ENCODE results near the gene KMT5C.

GRCh38 chr19:55365245-55365644 is 25.6 kb downstream of the KMT5C start:
- TF ChIP-seq ATF1 (CRISPR knock-in tag; IDR thresholded peaks at IDR 0.05) (no peak), NR1H2 (CRISPR knock-in tag; IDR thresholded peaks at IDR 0.05) (no peak), ATF3 (CRISPR knock-in tag; conservative IDR thresholded peaks at IDR 0.05) (no peak), E2F1 (CRISPR knock-in tag; IDR thresholded peaks at IDR 0.05) (no peak), ZNF263 (CRISPR knock-in tag; IDR thresholded peaks at IDR 0.05; ENCODE audit: low read depth) (no peak), CTCF (IDR thresholded peaks at IDR 0.05) (no peak), ESRRA (CRISPR knock-in tag; IDR thresholded peaks at IDR 0.05; ENCODE audit: borderline replicate concordance) (no peak), FOXJ3 (CRISPR knock-in tag; IDR thresholded peaks at IDR 0.05; ENCODE audit: borderline replicate concordance) (no peak), CREB1 (CRISPR knock-in tag; IDR thresholded peaks at IDR 0.05) (no peak), TEAD4 (CRISPR knock-in tag; IDR thresholded peaks at IDR 0.05) (no peak)
